Measurements from ENCODE around the gene ZFAND5.

Gene ZFAND5

GRCh38 chr9:72322678-72323077 lies 42.3 kb downstream of the ZFAND5 start:
- DNase-seq (ENCODE audit: low spot score): no peak

DNA sequence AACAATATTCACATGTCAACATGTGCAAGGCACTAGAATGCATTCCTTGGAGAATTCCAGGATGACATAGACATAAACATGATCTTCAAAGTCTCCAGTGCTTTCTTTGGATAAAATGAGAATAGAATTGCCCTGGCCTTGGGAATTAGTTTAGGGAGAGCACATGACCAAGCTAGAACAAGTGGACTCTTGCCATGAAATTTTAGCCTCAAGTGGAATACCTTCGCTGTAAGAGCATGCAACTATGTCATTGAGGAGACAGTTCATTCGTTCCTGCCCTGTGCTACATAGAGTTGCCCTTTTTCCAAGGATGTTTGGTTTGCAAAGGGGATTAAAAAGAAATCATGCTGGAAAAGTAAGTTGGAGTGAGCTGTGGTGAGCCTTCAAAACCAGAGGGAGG lies 42.7 kb downstream of the ZFAND5 start:
- no peak for DNase-seq (ENCODE audit: low spot score)

GRCh38 chr9:72315510-72316311 lies 49.3 kb downstream of the ZFAND5 start:
- peak; percentile 91 for DNase-seq (ENCODE audit: low spot score)

- DNase-seq (ENCODE audit: low spot score): peak; percentile 83
Observed at GRCh38 chr9:72315089-72315509, 49.9 kb downstream of the ZFAND5 start.

DNA sequence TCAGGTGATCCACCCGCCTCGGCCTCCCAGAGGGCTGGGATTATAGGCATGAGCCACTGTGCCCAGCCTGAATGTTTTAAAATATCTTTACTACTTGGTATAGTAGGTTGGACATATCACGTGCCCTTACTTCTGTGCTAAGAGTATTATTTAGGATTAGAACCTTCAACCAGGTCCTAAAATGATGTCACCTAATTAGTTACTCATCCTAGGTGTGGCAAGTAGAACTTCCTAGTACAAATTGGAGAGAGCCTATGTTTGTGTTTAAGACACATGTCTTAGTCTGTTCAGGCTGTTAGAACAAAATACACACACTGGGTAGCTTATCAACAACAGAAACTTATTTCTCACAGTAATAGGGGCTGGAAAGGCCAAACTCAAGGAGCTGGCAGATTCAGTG lies 51.5 kb downstream of the ZFAND5 start:
- peak; percentile 50 for DNase-seq (ENCODE audit: low spot score)

GRCh38 chr9:72312386-72312987 lies 52.5 kb downstream of the ZFAND5 start:
- no peak for DNase-seq (ENCODE audit: low spot score)

GRCh38 chr9:72309364-72310133 lies 55.5 kb downstream of the ZFAND5 start:
- DNase-seq (ENCODE audit: low spot score): peak; percentile 57

DNA sequence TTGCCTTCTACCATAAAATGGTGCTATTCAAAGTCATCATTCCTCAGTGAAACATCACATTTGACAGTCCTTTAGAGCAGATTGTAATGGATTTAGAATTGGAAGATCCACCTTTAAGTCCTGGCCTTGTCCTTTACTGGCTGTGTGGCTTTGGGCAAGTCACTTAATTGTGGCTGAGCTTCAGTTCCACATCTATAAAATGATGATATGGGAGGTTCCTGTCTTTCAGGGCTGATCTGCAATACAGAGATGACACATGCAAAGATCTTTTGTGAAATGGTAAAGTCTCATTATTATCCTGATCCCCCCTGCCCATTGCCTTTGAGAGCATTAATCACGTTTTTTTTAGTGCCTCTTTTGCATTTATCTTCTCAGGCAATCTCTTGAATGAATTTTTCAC lies 58.2 kb downstream of the ZFAND5 start:
- DNase-seq (ENCODE audit: low spot score): no peak

- no peak for DNase-seq (ENCODE audit: low spot score)
Observed at GRCh38 chr9:72305707-72306106, 59.3 kb downstream of the ZFAND5 start.

DNA sequence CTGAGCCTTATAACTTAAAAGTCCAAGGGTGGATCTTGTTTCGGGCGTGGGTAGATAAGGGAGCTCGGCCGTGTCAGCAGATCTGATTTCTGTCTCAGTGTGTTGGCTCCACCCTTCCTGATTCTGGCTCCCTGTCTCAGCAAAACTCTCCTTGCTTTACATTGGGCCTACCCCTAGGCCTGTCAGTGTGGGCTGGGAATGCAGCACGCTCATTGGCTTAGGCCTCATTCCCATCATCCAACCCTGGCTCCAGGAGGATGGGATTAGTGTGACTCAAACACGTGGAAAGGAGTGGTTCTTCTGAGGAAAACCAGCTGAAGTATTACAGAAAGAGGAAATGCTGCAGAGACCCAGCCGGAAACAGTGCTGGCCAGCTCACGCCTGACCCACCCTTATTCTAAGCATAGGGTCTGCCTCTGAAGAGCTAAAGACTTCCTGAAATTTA lies 59.9 kb downstream of the ZFAND5 start:
- DNase-seq (ENCODE audit: low spot score): peak; percentile 97

- DNase-seq (ENCODE audit: low spot score): peak; percentile 27
Observed at GRCh38 chr9:72304538-72304937, 60.5 kb downstream of the ZFAND5 start.
